Kidney glomerular epithelial cell (primary cell): ENCODE results near the gene GAREM1.
"Not testable (repeated sequence)": the region's sequence is repeated elsewhere in the genome, so short reads cannot be mapped to it uniquely, and the experiment has no call there.

ENCODE experiments used
- DNase-seq: peaks from one replicate; lab custom pipeline; 2025; lab: John Stamatoyannopoulos, UW

GAREM1 gene

GRCh38 chr18:32257084-32257785, 213.4 kb downstream of the GAREM1 start:
- DNase-seq: no peak

GRCh38 chr18:32255570-32255969, 215.1 kb downstream of the GAREM1 start:
- DNase-seq: no peak

GRCh38 chr18:32252141-32252860, 218.4 kb downstream of the GAREM1 start:
- DNase-seq: no peak

GRCh38 chr18:32251466-32251865, 219.2 kb downstream of the GAREM1 start:
- DNase-seq: no peak

- no peak for DNase-seq
Measured at GRCh38 chr18:32249147-32249929, 221.3 kb downstream of the GAREM1 start.

GRCh38 chr18:32244881-32245280, 225.8 kb downstream of the GAREM1 start:
- DNase-seq: no peak

- DNase-seq: no peak
Measured at GRCh38 chr18:32243358-32243757, 227.3 kb downstream of the GAREM1 start.

- DNase-seq: no peak
Measured at GRCh38 chr18:32242395-32242794, 228.3 kb downstream of the GAREM1 start.

GRCh38 chr18:32238635-32239268, 231.9 kb downstream of the GAREM1 start:
- DNase-seq: no peak

- DNase-seq: no peak
Measured at GRCh38 chr18:32237049-32237448, 233.6 kb downstream of the GAREM1 start.

GRCh38 chr18:32233348-32233747, 237.3 kb downstream of the GAREM1 start:
- DNase-seq: not testable (repeated sequence)

- DNase-seq: no peak
Measured at GRCh38 chr18:32219431-32220018, 251.2 kb downstream of the GAREM1 start.

GRCh38 chr18:32216390-32216789, 254.3 kb downstream of the GAREM1 start:
- no peak for DNase-seq

GRCh38 chr18:32213693-32214092, 257.0 kb downstream of the GAREM1 start:
- DNase-seq: no peak
